DMS53 treated with DMSO at 0.1 percent for 48 hours (cell line): ENCODE data around the gene TMCO6.
A peak's percentile ranks its signal among the peaks of the same experiment; 100 is the strongest.
"Not testable (repeated sequence)": the region's sequence is repeated elsewhere in the genome, so short reads cannot be mapped to it uniquely, and the experiment has no call there.

ENCODE experiments used
- DNase-seq: peaks from one replicate; lab custom pipeline; 2025; ENCODE audit not compliant: unreplicated experiment; lab: John Stamatoyannopoulos, UW

The TMCO6 gene

DNA sequence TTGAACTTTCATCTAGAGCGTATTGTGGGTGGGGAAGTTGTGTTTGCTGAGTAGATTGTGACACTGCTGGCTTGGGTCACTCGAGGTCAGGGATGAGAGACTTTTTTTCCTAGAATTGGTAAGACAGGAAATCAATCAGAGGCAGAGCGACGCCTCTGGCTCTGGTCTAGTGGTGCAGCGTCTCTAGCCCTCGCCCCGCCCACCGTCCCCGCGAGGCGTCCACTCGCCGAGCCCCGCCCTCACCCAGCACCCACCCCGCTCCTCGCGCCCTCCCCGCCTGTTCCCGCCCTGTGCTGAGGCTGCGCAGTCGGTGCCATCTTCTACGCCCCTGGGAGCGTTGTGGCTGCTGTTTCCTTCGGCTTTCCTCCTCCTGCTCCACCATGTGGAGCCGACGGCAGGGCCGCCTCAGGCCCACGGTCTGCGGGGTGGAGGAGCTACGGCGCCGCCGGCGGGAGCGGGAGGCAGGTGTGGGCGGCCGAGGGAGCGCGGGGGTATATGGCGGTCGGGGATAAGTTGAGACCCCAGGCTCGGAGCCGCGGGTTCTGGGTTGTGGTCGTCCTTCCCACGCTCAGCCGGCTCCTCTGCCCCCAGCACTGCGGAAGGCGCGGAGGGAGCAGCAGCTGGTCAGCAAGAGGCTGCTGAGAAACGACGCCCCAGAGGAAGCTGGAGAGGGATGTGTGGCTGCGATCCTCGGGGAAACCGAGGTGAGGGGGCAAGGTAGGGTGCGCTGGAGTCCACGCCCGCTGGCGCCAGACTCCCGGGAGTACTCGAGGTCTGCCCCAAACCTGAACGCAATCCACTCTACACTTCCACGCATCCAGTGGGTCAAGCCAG is at the start of gene TMCO6:
TMCO6 (plus strand) TSS at position 304 of the 834 bp plus-strand sequence; CDS start at position 381, 77 bp downstream.
- DNase-seq, result peak; percentile 93

DNA sequence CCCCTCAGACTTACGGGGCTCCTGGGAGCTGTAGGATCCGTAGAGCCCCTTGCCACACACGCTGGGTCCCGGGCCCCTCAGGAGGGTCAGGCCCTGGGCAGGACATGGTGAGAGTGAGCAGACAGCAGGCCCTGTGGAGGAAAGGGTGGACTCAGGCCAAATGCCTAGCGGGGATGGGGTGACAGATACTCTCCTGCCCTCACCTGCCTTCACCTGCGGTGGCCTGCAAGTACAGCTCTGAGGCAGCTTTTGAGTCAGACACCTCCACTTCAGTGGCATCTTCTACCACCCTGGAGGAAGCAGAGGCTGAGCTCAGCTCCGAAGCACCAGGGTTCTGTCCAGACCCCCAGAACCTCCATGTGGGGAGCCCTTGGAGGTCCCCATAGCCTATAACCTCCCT is 48.4 kb upstream of the TMCO6 start:
- no peak for DNase-seq

DNA sequence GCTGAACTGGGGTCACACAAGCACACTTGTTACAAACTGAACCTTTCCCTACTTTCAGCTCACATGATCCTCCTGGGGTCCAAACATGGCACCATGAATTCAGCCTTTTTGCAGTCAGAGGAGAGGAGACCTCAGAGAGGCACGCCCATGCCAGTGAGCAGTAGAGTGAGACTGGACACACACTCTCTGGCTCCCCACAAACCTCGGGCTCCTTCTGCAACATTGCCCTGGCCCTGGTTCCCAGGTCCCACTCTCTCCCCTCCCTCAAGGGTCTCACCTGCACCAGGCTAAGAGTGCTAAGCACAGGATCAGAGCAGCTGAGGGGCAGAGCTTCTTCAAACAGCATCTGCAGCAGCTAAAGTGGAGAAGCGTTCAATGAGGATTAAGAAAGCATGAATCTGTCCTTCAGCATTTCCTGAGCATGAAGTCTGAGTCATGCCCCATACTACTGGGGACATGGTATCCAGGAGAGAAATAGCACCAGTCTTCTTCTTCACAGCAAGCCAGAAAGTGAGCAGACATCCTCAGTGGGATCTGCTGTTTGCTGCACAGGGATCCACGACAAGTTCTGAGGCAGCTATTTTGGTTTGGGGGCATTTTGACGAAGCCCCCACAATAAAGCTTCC is 47.4 kb upstream of the TMCO6 start:
- DNase-seq, result no peak

DNA sequence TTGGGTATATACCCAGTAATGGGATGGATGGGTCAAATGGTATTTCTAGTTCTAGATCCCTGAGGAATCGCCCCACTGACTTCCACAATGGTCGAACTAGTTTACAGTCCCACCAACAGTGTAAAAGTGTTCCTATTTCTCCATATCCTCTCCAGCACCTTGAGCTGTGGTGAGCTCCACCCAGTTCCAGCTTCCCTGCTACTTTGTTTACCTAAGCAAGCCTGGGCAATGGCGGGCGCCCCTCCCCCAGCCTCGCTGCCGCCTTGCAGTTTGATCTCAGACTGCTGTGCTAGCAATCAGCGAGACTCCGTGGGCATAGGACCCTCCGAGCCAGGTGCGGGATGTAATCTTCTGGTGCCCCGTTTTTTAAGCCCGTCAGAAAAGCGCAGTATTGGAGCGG is 46.2 kb upstream of the TMCO6 start:
- not testable (repeated sequence) for DNase-seq

DNA sequence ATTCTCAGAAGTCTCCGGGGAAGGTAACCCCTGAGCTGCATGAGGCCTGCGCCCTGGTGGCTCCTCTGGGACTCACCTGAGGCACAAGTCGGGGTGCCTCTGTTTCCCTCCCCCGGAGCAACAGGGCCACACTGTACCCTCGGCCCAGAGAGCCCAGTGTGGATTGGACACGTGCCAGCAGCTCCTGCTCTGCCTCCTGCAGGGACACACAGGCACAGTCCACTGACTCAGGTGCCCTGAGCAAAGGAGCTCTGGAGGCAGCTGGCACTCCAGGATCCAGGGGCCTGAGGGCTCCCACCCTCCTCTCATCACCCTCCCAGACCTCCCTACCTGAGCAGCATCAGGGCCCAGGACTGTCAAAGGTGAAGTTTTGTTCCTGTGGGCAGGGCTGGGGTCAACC is 45.1 kb upstream of the TMCO6 start:
- no peak for DNase-seq

DNA sequence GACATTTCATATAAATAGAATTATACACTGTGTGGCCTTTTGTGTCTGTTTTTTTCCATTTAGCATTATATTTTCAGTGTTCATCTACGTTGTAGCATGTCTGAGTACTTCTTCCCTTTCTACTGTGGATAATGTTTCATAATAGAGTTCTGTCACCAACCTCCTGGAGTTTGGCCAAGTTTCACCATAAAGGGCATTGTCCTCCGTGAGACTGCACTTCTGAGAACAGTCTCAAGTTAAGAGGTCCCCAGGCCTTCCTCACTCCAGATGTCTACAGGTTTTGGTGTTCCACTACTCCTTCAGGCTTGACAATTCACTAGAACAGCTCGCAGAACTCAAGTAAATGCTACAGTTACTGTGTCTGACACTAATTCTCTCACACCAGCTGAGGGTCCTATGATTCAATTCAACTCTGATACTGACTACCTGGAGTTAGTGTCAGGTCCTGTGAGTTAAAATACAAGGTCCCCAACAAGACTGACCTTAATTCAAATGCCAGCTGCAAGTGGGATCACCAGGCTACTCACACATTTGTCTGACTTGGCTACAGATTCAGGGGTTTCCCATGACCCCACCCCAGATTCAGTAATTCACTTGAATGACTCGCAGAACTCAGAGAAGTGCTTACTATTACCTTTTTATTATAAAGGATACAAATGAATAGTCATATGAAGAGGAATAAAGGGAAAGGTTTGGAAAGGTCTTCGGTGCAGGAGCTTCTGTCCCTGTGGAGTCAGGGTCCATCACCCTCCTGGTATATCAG is 43.5 kb upstream of the TMCO6 start:
- no peak for DNase-seq

DNA sequence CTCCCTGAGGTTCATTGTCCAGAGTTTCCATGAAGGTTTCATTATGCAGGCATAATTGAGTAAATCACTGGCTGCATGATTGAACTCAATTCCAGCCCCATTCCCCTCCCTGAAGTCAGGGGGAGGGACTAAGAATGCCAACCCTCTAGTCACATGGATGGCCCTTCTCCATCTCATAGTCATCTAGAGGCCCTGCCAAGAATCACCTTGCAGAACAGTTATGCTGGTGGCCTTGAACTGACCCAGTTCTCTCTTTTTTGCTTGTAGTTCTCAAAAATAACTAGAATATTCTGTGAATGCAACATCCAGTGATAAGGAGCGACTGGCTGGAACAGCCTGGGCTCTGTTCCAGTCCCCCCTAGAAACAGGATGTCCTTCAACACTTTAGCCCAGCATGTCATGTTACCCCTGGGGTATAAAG is 42.9 kb upstream of the TMCO6 start:
- no peak for DNase-seq

DNA sequence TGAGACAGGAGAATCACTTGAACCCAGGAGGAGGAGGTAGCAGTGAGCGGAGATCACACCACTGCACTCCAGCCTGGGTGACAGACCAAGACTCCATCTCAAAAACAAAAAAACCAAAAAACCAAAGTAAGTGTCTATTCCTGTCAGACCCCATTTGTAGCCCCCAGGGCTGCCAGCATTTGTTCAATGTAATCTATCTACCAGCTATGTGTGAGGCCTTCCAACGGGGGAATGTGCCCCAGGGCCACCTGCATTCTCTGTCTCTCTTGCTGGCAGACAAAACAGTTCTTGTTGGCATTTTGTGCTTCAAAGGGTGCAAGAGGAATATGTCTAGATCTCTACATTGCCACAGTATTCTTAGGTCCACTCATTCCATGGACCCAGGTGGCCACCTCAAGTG is 40.4 kb upstream of the TMCO6 start:
- DNase-seq, result no peak

DNA sequence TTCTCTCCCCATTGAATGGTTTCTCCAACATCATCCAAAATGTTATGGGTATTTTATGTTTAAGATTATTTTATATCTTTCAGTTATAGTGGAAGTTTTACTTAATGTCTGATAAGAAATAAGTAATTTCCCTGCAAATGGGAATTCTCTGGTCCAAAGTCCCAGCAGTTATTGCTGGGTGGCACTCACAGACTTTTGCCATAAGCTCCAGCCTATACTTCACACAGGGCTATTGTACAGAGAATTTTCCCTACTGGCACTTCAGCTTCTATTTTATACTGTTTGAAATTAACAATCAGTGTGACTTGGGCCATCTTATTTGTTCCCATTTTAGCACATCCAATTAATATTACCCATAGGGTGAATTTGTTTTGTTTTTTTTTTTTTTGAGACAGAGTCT is 39.2 kb upstream of the TMCO6 start:
- DNase-seq, result no peak

DNA sequence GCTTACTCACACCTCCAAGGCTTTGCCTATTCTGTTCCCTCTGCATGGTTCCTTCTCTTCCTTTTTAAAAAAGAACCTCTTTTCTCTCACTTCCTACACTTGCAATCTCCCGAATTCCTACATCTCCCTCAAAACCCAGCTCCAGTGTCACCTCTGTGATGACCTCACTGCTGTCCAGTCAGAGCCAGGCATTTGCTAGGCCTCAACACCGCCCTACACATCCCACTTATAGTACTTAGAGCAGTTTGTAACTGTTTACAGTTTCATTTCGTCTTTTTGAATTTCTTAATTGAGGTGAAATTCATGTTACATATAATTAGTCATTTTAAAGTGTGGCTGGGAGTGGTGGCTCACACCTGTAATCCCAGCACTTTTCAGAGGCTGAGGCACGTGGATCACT is 37.1 kb upstream of the TMCO6 start:
- no peak for DNase-seq

DNA sequence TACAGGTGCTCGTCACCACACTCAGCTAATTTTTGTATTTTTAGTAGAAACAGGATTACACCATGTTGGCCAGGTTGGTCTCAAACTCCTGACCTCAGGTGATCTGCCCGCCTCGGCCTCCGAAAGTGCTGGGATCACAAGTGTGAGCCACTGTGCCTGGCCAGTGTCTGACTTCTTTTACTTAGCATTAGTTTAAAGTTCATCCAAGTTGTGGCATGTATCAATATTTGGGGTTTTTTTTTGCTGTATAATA is 35.9 kb upstream of the TMCO6 start:
- not testable (repeated sequence) for DNase-seq

DNA sequence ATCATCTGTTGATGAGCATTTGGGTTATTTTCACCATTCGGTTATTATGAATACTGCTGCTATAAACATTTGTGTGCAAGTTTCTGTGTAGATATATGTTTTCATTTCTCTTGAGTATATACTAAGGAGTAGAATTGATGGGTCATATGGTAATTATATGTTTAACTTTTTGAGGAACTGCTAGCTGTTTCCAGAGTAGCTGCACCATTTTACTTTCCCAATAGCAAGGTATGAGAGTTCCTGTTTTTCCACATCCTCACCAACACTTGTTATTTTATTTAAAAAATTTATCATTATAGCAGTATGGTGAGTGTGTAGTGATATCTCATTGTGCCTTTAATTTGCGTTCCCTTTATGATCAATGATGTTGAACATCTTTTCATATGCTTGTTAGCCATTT is 35.5 kb upstream of the TMCO6 start:
- DNase-seq, result no peak

DNA sequence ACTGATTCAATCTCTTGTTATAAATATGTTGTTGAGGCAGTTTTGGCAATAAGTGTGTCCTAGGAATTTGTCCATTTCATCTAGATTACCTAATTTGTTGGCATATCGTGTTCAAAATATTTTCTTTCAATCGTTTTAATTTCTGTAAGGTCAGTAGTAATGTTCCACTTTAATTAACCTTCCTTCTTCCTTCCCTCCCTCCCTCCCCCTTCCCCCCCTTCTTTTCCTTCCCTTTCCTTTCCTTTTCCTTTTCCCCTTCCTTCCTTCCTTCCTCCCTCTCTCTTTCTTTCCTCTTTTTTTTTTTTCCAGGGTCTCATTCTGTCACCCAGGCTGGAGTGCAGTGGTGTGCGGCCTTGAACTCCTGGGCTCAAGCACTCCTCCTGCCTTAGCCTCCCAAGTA is 33.4 kb upstream of the TMCO6 start:
- no peak for DNase-seq

DNA sequence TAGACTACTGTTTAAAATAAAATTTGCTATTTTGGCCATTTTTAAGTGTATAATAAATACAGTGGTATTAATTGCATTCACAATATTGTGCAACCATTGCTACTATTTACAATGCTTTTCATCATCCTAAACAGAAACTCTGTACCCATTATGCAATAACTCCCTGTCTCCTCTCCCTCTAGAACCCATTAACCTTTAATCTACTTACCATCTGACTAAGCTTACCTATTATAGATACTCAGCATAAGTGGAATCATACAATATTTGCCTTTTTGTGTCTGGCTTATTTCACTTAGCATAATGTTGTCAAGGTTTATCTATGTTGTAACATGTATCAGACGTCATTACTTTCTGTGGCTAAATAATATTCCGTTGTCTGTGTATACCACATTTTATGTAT is 32.2 kb upstream of the TMCO6 start:
- no peak for DNase-seq

DNA sequence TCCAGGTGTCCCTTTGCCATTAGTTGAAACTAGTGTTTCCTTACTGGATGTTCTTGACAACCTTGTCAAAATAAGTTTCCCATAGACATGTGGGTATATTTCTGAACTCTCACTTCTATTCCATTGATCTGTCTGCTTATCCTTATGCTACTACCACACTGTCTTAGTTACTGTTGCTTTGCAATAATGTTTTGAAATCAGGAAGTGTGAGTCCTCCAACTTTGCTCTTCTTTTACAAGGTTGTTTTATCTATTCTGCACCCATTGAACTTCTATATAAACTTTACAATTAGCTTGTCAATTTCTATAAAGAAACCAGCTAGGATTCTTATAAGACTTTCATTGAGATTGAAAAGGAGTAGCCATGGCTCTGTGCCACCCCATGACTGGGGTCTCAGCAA is 30.5 kb upstream of the TMCO6 start:
- DNase-seq, result no peak

DNA sequence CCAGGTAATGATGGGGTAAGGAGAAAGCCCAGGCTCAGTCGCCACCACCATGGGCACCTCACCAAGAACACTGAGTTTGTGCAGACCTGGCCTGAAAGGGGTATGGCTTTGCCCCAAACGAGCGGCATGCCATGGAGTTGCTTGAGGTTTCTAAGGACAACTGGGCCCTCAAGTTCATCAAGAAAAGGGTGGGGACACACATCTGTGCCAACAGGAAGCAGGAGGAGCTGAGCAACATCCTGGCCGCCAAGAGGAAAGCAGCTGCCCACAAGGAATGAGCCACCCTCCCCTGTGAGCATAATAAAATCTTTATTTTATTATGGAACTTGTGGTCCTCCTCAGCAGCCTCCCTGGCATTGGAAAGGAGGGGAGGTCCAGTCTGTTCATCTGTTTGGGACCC is 30.1 kb upstream of the TMCO6 start:
- no peak for DNase-seq

DNA sequence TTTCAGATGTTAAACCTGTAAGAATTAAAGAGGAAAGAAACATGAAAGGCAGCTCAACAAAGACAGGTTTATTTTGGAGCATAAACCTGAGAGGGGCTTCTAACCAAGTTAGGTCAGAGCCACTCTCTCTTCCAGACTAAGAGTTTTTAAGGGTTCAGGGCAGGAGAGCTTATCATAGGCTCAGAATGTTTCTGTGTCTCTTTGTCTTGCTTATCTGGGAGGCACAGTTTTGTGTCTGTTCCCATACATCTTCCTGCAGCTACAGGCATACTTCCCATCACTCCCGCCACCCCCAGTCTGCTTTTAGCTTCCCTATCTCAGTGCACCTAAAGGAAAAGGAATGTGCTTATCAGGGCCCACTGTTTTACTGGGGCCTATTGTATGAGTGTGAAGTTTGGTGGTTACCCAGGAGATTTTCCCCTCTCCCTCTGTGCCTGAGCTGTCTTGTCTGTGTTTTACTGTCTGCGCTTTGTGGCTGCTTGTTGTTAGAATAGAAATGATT is 28.2 kb upstream of the TMCO6 start:
- no peak for DNase-seq

DNA sequence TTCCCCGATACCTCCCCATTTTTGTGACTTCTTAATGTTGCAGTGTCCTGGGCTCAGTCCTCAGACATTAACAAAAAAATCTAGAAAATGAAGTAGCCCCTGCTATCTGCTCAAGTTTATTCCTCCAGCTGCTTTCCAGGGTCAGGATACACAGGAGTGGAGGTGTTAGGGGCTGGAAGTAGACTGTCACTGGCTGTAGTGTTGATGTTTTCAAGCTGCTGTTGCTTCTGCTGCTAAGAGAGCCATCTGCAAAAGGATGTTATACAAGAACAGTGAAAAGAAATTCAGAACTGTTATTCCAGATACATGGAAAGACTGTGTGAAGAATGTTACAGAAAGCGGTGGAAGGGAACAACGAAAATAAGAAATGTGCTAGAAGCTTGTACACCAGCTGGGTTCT is 16.9 kb upstream of the TMCO6 start:
- no peak for DNase-seq

DNA sequence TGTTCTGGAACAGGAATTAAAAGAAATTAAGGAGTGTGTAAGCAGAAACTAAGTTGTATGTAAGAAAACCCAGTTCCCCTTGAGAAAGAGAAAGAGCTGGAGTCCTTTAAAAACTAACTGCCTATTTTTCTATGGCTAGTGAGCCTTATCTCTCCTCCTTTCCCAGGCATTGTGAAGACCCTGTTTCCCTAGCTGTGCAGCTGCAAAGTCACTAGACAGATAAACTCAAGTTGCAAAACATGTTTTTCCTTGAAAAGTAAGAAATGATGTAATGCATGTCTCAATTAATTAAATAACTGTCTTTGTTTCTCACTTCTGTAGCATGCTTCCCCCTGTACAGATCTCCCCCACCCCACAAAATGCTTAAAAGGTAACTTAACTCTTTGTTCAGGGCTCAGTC is 16.2 kb upstream of the TMCO6 start:
- not testable (repeated sequence) for DNase-seq

DNA sequence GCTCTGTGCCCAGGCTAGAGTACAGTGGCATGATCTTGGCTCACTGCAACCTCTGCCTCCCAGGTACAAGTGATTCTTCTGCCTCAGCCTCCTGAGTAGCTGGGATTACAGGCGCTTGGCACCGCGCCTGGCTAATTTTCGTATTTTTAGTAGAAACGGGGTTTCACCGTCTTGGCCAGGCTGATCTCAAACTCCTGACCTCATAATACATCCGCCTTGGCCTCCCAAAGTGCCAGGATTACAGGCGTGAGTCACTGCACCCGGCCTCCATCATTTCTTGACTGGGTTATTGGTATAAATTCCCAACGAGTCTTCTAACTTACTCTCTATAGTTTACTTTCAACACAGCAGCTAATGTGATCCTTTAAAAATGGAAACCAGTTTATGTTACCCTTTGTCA is 14.4 kb upstream of the TMCO6 start:
- not testable (repeated sequence) for DNase-seq

DNA sequence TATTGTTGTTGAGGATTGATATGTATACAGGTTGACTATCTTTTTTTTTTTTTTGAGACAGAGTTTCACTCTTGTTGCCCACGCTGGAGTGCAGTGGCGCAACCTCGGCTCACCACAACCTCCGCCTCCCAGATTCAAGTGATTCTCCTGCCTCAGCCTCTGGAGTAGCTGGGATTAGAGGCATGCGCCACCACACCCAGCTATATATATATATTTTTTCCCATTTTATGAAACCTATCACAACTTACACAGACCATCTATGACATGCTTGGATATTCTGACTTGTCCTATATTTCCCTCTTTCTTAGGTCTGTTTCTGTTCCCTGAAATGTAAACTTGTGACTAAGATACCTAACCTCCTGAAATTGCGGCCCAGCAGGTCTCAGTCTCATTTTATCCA is 11.3 kb upstream of the TMCO6 start:
- no peak for DNase-seq

DNA sequence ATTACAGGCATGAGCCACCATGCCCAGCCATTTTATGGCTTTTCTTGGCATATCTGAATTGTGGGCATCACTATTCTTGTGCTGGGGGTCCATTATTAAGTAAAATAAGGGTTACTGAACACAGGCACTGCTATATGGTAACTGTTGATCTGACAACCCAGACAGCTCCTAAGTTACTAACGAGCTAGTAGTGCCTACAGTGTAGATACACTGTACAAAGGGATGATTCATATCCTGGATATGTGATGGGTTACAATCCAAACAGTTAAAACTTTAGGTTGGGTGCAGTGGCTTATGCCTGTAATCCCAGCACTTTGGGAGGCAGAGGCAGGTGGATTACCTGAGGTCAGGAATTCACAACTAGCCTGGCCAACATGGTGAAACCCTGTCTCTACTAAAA is 10.5 kb upstream of the TMCO6 start:
- no peak for DNase-seq
